NOMO-1 (cell line): ENCODE data around the gene IBA57.
"Not testable (repeated sequence)": the region's sequence is repeated elsewhere in the genome, so short reads cannot be mapped to it uniquely, and the experiment has no call there.

Source experiments
- DNase-seq, 2 experiments: peaks; one replicate each; lab custom pipeline; 2025; ENCODE audit not compliant: unreplicated experiment in 2 of 2; lab: John Stamatoyannopoulos, UW

The IBA57 gene

GRCh38 chr1:228224198-228225164, 58.9 kb downstream of the IBA57 start:
- no peak for DNase-seq

GRCh38 chr1:228225165-228225710, 59.6 kb downstream of the IBA57 start:
- no peak for DNase-seq

GRCh38 chr1:228225740-228226139, 60.1 kb downstream of the IBA57 start:
- DNase-seq: no peak

- DNase-seq: no peak
Observed at GRCh38 chr1:228226141-228226874, 60.7 kb downstream of the IBA57 start.

- DNase-seq: peak; percentile 66 to 68
Observed at GRCh38 chr1:228226956-228227791, 61.6 kb downstream of the IBA57 start.

- DNase-seq: not testable (repeated sequence)
Observed at GRCh38 chr1:228228147-228228546, 62.5 kb downstream of the IBA57 start.

- peak; percentile 65 to 89 for DNase-seq
Observed at GRCh38 chr1:228228601-228229074, 63.0 kb downstream of the IBA57 start.

- DNase-seq: no peak
Observed at GRCh38 chr1:228231189-228231588, 65.6 kb downstream of the IBA57 start.
